HEK293T (cell line): ENCODE results near the gene CIB4.

Experiments used
- CTCF ChIA-PET: fragments of 350-600 bp; formaldehyde crosslinking; extraction: SDS; loops from one replicate; lab custom pipeline; 2021; ENCODE audit warnings: antibody characterized with exemption, inconsistent platforms; lab: Yijun Ruan, JAX
- POLR2A ChIA-PET: fragments of 350-600 bp; formaldehyde crosslinking; extraction: SDS; loops from one replicate; lab custom pipeline; 2020; ENCODE audit warnings: antibody characterized with exemption, inconsistent platforms; lab: Yijun Ruan, JAX
- DNase-seq: peaks from one replicate; pipeline ENCODE4 v3.0.0; 2012; ENCODE audit warnings: mixed read lengths; ENCODE audit errors: extremely low spot score
- ARNT ChIP-seq: fragments of 450-650 bp; IDR thresholded peaks from 2 replicates; pipeline ENCODE4 v1.6.1; 2017; ENCODE audit warnings: mild to moderate bottlenecking
- BHLHE40 ChIP-seq: fragments of 450-650 bp; IDR thresholded peaks from 2 replicates; pipeline ENCODE4 v1.6.1; 2016; ENCODE audit warnings: mild to moderate bottlenecking, moderate library complexity, borderline replicate concordance
- CTBP1 ChIP-seq: fragments of 450-650 bp; IDR thresholded peaks from 2 replicates; pipeline ENCODE4 v1.6.1; 2016; ENCODE audit warnings: borderline replicate concordance
- ELF4 ChIP-seq: fragments of 450-650 bp; IDR thresholded peaks from 2 replicates; pipeline ENCODE4 v1.6.1; 2017; ENCODE audit warnings: antibody characterized with exemption
- FOXA1 ChIP-seq: fragments of 450-650 bp; IDR thresholded peaks from 2 replicates; pipeline ENCODE4 v1.6.1; 2016; ENCODE audit warnings: mild to moderate bottlenecking
- FOXK2 ChIP-seq: fragments of 450-650 bp; IDR thresholded peaks from 2 replicates; pipeline ENCODE4 v1.6.1; 2016; ENCODE audit warnings: mild to moderate bottlenecking
- FOXM1 ChIP-seq: fragments of 450-650 bp; IDR thresholded peaks from 2 replicates; pipeline ENCODE4 v1.6.1; 2017; ENCODE audit warnings: mild to moderate bottlenecking, borderline replicate concordance
- HDGF ChIP-seq: fragments of 450-650 bp; IDR thresholded peaks from 2 replicates; pipeline ENCODE4 v1.6.1; 2017; ENCODE audit warnings: antibody characterized with exemption, borderline replicate concordance
- L3MBTL2 ChIP-seq: fragments of 450-650 bp; conservative IDR thresholded peaks from 2 replicates; pipeline ENCODE4 v1.6.1; 2016; ENCODE audit warnings: mild to moderate bottlenecking
- LEF1 ChIP-seq: fragments of 450-650 bp; IDR thresholded peaks from 2 replicates; pipeline ENCODE4 v1.6.1; 2017; ENCODE audit warnings: mild to moderate bottlenecking, borderline replicate concordance
- NFRKB ChIP-seq: fragments of 450-650 bp; IDR thresholded peaks from 2 replicates; pipeline ENCODE4 v1.6.1; 2016; ENCODE audit warnings: mild to moderate bottlenecking, moderate library complexity
- PKNOX1 ChIP-seq: fragments of 450-650 bp; IDR thresholded peaks from 2 replicates; pipeline ENCODE4 v1.6.1; 2016
- SP1 ChIP-seq: fragments of 450-650 bp; IDR thresholded peaks from 2 replicates; pipeline ENCODE4 v1.6.1; 2017
- SUZ12 ChIP-seq: fragments of 450-650 bp; IDR thresholded peaks from 2 replicates; pipeline ENCODE4 v1.6.1; 2016; ENCODE audit warnings: mild to moderate bottlenecking
- TARDBP ChIP-seq: fragments of 450-650 bp; IDR thresholded peaks from 2 replicates; pipeline ENCODE4 v1.6.1; 2016
- ZNF384 ChIP-seq: fragments of 450-650 bp; IDR thresholded peaks from 2 replicates; pipeline ENCODE4 v1.6.1; 2016

CIB4 gene

GRCh38 chr2:26635401-26635800, 5.8 kb downstream of the CIB4 start:
- ChIA-PET POLR2A (no interaction called here), CTCF (no interaction called here)
- no peak for DNase-seq
- TF ChIP-seq L3MBTL2 = no peak
- TF ChIP-seq NFRKB = no peak
- no peak for TF ChIP-seq PKNOX1
- no peak for TF ChIP-seq CTBP1

- CTCF ChIA-PET = interaction anchor here (0.6 kb wide), 1 partner anchor 460 kb away, joined by 3 read pairs; no protein-coding TSS in a partner anchor
- no peak for DNase-seq
- TF ChIP-seq ARNT = no peak
- no peak for TF ChIP-seq FOXK2
- TF ChIP-seq L3MBTL2 = no peak
- TF ChIP-seq TARDBP = no peak
- TF ChIP-seq NFRKB = no peak
- TF ChIP-seq BHLHE40 = no peak
- POLR2A ChIA-PET = no interaction called here
These were observed 6.4 kb downstream of the CIB4 start for GRCh38 chr2:26634636-26635230.

DNA sequence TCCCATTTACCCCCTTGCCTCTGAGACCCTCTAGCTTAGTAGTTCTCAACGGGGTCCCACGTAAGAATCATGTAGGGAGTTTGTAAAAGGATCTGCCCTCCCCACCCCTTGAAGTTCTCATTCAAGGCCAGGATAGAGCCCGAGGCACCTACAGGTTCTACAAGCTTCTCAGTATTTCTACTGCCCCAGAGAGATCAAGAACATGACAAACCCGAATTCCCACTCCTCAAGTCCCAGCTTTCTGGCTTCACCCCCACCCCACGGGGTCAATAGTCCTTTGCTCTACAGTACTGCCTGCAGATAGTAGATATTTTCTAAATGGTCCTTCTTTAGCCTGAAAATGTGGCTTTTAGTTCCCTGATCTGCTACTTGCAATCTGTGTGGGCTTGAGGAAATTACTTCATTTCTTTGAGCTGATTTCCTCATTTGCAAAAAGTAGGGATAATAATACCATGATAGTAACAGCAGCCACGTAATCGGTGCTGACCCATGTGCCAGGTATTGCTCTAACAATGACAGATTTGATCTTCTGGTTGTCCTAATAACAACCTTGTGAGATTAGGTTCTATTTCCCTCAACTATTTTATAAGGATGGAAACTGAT, 7.1 kb downstream of the CIB4 start:
- ChIA-PET CTCF (interaction anchor here (0.6 kb wide), 1 partner anchor 459 kb away, joined by 3 read pairs; no protein-coding TSS in a partner anchor), POLR2A (no interaction called here)
- no peak for TF ChIP-seq SP1
- no peak for TF ChIP-seq CTBP1
- TF ChIP-seq LEF1 = no peak
- no peak for TF ChIP-seq FOXK2
- TF ChIP-seq FOXM1 = no peak
- TF ChIP-seq ELF4 = no peak
- no peak for TF ChIP-seq TARDBP
- TF ChIP-seq L3MBTL2 = no peak
- TF ChIP-seq SUZ12 = no peak
- TF ChIP-seq FOXA1 = no peak
- TF ChIP-seq NFRKB = no peak
- no peak for TF ChIP-seq ZNF384
- DNase-seq = no peak

DNA sequence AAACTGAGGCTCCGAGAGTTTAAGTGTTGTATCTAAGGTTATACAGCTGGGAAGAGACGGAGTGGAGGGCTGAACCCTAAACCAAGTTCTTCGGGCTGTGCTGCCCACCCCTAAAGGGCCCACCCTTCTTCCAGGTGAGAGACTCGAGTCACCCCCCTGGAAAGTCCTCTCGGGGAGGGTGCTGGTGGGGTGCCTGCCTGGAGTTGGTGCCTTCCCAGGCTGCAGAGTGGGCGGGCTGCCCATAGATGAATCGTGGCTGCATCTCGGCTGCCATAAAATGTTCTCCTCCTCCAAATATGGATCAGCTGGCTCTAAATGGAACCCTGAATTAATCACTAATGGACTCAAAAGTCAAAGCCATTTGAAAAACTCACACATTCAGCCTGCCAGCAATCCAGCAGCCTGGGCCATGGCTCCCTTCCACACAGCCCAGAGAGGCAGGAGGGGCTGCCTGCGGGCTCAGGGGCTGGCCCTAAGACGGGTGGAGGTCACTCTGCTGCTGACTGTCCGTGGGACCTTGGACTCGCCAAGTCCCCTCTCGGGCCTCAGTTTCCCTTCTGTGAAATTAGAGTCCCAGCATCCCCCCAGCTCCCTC, 7.7 kb downstream of the CIB4 start:
- no peak for DNase-seq
- no peak for TF ChIP-seq LEF1
- no peak for TF ChIP-seq ARNT
- TF ChIP-seq PKNOX1 = no peak
- no peak for TF ChIP-seq FOXA1
- no peak for TF ChIP-seq NFRKB
- TF ChIP-seq SP1 = no peak
- no peak for TF ChIP-seq BHLHE40
- no peak for TF ChIP-seq FOXK2
- no peak for TF ChIP-seq SUZ12
- TF ChIP-seq ELF4 = no peak
- no peak for TF ChIP-seq HDGF
- TF ChIP-seq TARDBP = no peak
- no peak for TF ChIP-seq ZNF384
- no peak for TF ChIP-seq L3MBTL2
- TF ChIP-seq CTBP1 = no peak
- TF ChIP-seq FOXM1 = no peak
- POLR2A ChIA-PET = no interaction called here
- CTCF ChIA-PET = interaction anchor here (0.7 kb wide), 1 partner anchor 116 kb away, joined by 3 read pairs; no protein-coding TSS in a partner anchor

DNA sequence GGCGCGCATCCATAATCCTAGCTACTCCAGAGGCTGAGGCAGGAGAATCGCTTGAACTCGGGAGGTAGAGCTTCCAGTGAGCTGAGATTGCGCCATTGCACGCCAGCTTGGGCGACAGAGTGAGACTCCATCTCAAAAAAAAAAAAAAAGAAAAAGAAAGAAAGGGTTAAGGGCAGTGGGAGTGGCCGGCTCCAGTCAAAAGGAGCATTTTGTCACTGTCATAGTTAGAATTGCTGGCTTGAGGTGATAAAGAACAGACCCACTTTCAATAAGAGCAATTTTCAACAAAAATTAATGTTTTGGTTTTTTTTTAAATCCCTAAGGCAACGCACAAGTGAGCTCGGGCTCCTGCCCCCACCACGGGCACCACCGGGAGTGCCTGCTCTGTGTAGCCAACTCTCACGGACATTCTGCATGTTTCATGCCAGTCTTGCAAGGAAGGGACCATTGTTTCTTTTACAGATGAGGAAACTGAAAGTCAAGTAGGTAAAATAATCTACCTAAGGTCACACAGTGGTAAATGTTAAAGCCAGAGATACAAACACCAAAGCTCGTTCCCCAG, 8.5 kb downstream of the CIB4 start:
- DNase-seq = no peak
- TF ChIP-seq TARDBP = no peak
- TF ChIP-seq PKNOX1 = no peak
- no peak for TF ChIP-seq SUZ12
- TF ChIP-seq BHLHE40 = no peak
- TF ChIP-seq NFRKB = no peak
- TF ChIP-seq FOXA1 = no peak
- no peak for TF ChIP-seq ELF4
- TF ChIP-seq CTBP1 = no peak
- no peak for TF ChIP-seq ARNT
- no peak for TF ChIP-seq SP1
- no peak for TF ChIP-seq FOXK2
- no peak for TF ChIP-seq LEF1
- TF ChIP-seq L3MBTL2 = no peak
- TF ChIP-seq FOXM1 = no peak
- no peak for TF ChIP-seq ZNF384
- no peak for TF ChIP-seq HDGF
- ChIA-PET CTCF (interaction anchor here (0.7 kb wide), 1 partner anchor 116 kb away, joined by 3 read pairs; no protein-coding TSS in a partner anchor), POLR2A (no interaction called here)
